ENCODE results near the gene ZNF772.

ZNF772 gene

GRCh38 chr19:57435062-57435978, 42.0 kb downstream of the ZNF772 start, which contains the start of gene ZNF749:
ZNF749 (plus strand) TSS chr19:57435325; CDS start chr19:57435579, 254 bp downstream.
- DNase-seq = peak; percentile 98

GRCh38 chr19:57434386-57435061, 42.8 kb downstream of the ZNF772 start:
- DNase-seq = no peak

GRCh38 chr19:57421037-57421436, 56.3 kb downstream of the ZNF772 start:
- no peak for DNase-seq

GRCh38 chr19:57419439-57419838, 57.9 kb downstream of the ZNF772 start:
- no peak for DNase-seq
